ENCODE data around the gene KIAA0232.

- no peak for TF ChIP-seq EP300 (IDR thresholded peaks at IDR 0.05; ENCODE audit: borderline replicate concordance in 1 of 2, low read depth in 2 of 2, low read length in 2 of 2)
- no peak for TF ChIP-seq RFX5 (IDR thresholded peaks at IDR 0.05; ENCODE audit: borderline replicate concordance, low read depth, low read length)
- TF ChIP-seq POLR2AphosphoS5 (IDR thresholded peaks at IDR 0.05; ENCODE audit: low read depth, low read length), result no peak
- no peak for TF ChIP-seq MAX (IDR thresholded peaks at IDR 0.05)
- TF ChIP-seq CHD1 (IDR thresholded peaks at IDR 0.05; ENCODE audit: low read depth, low read length), result no peak
- TF ChIP-seq CTCF (IDR thresholded peaks at IDR 0.05; ENCODE audit: control extremely low read depth in 1 of 3, insufficient read depth in 1 of 3, low read depth in 1 of 3, low read length in 3 of 3), result no peak
- no peak for TF ChIP-seq YY1 (IDR thresholded peaks at IDR 0.05; ENCODE audit: low read depth, low read length)
- no peak for TF ChIP-seq SP2 (IDR thresholded peaks at IDR 0.05; ENCODE audit: low read length)
- TF ChIP-seq POLR2A (IDR thresholded peaks at IDR 0.05; ENCODE audit: control extremely low read depth in 1 of 2, low read depth in 2 of 2, low read length in 2 of 2), result no peak
- no peak for TF ChIP-seq TAF1 (IDR thresholded peaks at IDR 0.05; ENCODE audit: low read depth, low read length)
- no peak for TF ChIP-seq MAFK (IDR thresholded peaks at IDR 0.05; ENCODE audit: low read depth, low read length)
- TF ChIP-seq JUND (IDR thresholded peaks at IDR 0.05; ENCODE audit: low read length), result no peak
Measured at GRCh38 chr4:6834867-6835266, 52.3 kb downstream of the KIAA0232 start.

Data from H1 (cell line).